NCI-H128 (cell line): ENCODE data around the gene ENGASE.
"Not testable (repeated sequence)": the region's sequence is repeated elsewhere in the genome, so short reads cannot be mapped to it uniquely, and the experiment has no call there.

Experiments
- DNase-seq: peaks from one replicate; lab custom pipeline; 2025; ENCODE audit not compliant: unreplicated experiment; lab: John Stamatoyannopoulos, UW

The ENGASE gene

DNA sequence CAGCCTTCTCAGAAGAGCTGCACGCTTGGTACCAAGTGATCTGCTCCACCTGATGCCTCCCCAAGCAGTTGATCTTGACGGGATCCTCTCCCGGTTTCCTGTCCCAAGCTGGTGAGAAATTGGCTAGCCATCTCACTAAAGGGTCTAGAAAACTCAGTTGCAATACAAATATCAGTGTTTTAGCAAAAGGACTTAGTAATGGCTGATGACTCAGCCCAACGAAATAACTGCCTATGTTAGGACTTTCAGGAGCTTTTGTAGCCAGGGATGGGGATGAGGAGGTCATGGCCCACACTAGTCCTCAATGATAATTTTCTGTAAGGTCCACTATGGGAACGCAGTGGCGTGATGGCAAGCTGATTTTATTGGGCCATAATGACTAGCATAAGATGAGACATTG is 23.3 kb upstream of the ENGASE start:
- no peak for DNase-seq

- no peak for DNase-seq
Measured at GRCh38 chr17:79052131-79052530, 22.5 kb upstream of the ENGASE start.

- no peak for DNase-seq
Measured at GRCh38 chr17:79053251-79053925, 21.2 kb upstream of the ENGASE start.

DNA sequence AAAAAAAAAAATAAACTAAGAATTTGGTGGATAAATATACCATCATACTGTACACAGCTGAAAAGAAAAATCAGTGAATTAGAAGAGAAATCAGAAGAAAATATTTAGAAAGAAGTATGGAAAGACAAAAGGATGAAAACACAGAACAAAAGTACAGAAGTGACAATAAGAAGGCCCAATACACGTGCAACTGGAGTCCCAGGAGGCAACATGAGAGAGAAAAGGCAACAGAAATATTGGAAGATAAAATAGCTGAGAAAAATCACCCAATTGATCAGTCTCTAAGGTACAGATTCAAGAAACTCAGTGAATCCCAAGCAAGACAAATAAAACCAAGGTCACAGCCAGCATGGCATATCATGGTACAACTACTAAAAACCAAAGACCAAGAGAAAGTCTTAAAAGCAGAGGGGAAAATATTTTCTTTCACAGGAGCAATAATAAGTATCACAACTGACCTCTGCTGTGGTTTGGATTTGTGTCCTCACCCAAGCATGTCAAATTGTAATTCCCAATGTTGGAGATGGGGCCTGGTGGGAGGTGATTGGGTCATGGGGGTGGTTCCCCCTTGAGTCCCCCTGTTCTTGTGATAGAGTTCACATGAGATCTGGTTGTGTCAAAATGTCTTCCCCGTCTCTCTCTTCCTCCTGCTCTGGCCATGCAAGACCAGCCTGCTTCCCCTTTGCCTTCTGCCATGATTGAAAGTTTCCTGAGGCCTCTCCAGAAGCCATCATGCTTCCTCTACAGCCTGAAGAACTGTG is 20.2 kb upstream of the ENGASE start:
- DNase-seq, result no peak

GRCh38 chr17:79055197-79055596 is 19.4 kb upstream of the ENGASE start:
- no peak for DNase-seq

GRCh38 chr17:79057737-79058385 is 16.8 kb upstream of the ENGASE start:
- no peak for DNase-seq

DNA sequence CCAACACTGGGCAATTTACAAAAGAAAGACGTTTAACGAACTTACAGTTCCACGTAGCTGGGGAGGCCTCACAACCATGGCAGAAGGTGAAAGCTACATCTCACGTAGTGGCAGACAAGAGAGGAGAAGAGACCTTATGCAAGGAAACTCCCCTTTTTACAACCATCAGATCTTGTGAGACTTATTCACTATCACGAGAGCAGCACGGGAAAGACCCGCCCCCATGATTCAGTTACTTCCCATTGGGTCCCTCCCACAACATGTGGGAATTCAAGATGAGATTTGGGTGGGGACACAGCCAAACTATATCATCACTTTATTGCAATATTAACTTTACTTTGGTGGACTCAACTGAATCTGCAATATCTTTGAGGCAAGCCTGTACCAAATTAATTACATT is 11.9 kb upstream of the ENGASE start:
- no peak for DNase-seq

DNA sequence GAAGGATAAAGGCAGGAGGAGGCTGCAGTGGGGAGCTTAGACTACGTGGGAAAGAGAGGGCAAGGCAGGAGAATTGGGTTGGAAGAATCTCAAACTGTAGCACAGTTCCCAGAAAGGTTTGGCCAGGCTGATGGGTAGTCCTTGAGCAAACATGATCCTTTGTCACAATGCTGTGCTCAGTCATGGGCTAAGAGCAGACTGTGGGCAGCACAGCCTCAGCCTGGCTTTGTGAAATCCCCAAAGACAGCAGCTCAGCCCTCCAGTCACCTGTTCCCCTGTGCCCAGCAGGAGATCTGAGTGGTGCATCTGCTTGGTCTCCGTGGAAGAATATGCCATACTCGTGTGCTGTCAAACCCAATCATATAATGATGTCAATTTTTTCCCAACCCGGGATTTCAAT is 10.6 kb upstream of the ENGASE start:
- DNase-seq, result no peak

- no peak for DNase-seq
Measured at GRCh38 chr17:79065105-79065670, 9.4 kb upstream of the ENGASE start.

- no peak for DNase-seq
Measured at GRCh38 chr17:79066963-79067362, 7.7 kb upstream of the ENGASE start.

GRCh38 chr17:79070266-79070880 is 4.3 kb upstream of the ENGASE start:
- DNase-seq, result no peak

DNA sequence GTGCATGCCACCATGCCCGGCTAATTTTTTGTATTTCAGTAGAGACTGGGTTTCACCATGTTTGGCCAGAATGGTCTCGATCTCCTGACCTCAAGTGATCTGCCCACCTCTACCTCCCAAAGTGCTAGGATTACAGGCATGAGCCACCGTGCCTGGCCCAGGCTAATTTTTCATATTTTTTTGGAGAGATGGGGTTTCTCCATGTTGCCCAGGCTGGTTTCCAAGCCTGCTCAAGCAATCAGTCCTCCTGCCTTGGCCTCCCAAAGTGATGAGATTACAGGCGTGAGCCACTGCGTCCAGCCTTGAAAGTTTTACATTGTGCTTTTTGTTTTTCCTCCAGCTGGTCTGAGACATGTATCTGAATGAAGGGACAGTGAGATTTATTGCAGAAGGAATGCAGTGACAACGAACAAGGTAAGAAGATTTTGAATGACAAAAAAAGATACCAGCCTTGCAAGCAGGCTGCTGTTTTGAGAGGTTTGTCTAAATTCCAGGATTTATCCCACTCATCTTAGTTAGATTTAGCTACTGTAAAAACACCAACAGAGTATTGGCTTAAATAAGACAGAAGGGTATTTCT is 3.4 kb upstream of the ENGASE start:
- no peak for DNase-seq

GRCh38 chr17:79072544-79072943 is 2.1 kb upstream of the ENGASE start:
- DNase-seq, result no peak

- DNase-seq, result no peak
Measured at GRCh38 chr17:79073016-79073705, 1.5 kb upstream of the ENGASE start.

DNA sequence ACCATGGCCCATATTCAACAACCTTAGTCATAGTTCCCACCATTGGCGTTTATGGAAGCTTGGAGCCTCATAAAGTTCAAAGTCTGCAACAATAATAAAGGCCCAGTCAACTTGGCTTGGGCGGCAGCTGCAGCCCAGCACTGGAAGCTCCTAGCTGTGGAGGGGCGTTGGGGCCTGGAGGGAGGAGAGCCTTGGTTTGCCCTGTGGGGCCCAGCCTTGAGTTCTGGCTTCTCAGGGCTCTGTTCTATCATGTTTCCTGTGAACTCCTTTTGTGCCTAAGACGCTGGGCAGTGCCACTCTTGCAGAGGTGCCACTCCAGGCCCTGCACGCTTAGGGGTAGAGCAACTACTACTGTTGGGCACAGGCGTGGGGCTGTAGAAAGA is 927 bp upstream of the ENGASE start:
- no peak for DNase-seq

GRCh38 chr17:79074121-79074648 is 439 bp upstream of the ENGASE start:
- not testable (repeated sequence) for DNase-seq

DNA sequence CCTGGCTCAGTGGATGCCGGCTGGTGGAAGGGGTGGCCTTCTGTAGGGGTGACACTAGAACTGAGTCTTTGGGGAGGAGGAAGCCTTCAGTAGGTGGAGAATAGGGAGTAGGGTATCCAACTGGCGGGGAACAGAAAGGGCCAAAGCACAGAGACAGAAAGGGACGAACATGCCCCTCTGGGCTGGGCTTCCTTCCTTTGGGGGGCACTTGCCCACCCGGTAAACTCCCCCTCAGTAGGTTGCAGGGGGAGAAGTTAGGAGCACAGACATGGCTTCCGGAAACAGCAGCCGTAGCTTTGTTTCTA is 774 bp downstream of the ENGASE start:
- DNase-seq, result no peak

DNA sequence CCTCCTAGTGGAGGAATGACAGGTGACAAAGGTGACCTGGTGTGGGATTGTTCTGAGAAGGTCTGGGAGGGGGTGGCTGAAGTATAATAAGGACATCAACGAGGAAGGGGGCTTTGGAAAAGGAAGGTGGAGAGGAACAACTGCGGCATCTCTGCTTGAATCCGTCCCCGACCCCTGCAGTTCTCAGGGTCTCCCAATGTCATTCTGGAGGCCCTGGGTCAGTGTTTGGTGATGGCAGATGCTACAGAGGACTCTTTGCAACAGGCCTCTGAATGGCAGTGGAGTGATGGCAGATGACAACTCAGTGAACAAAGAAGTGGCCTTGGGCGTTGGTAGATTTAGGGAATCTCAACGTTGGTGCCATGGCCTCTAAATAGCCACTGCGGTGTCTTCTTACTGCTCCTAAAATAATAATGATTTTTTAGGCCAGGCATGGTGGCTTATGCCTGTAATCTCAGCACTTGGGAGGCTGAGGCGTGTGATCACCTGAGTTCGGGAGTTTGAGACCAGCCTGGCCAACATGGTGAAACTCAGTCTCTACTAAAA is 1.3 kb downstream of the ENGASE start:
- no peak for DNase-seq

DNA sequence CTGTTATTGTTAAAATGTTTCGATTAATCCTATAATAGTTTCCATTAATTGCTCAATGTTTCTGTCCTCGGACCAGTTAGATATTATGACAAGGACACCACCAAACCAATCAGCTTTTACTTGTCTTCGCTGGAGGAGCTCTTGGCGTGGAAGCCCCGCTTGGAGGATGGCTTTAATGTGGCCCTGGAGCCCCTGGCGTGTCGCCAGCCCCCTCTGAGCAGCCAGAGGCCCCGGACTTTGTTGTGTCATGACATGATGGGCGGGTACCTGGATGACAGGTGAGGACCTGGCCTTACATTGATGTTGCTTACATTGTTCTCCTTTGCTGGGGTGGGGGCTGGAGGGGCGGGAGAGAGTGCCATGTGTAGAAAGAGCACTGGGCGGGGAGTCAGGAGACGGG is 3.0 kb downstream of the ENGASE start:
- DNase-seq, result no peak

- no peak for DNase-seq
Measured at GRCh38 chr17:79078476-79079190, 4.0 kb downstream of the ENGASE start.
